Prostate gland (tissue), 2 donors: Measurements from ENCODE around the gene TMEM252. TPM values are rescaled to one million over a fixed set of nuclear protein-coding genes. Genes with fewer than 3 reads are reported as not detected.

ENCODE experiments used
- DNase-seq: peaks from one replicate; pipeline ENCODE4 v3.0.0-alpha.2; 2019; ENCODE audit warnings: low spot score
- H3K27ac ChIP-seq, 2 donors: fragments of 200-600 bp; sonication (generic); 2 replicates each; pipeline ENCODE4 v1.5.1; 2017 to 2019
- H3K27me3 ChIP-seq: fragments of 200-600 bp; sonication (generic); replicated peaks from 2 replicates; pipeline ENCODE4 v1.5.1; 2019; ENCODE audit not compliant: insufficient read depth
- H3K36me3 ChIP-seq, 2 donors: fragments of 200-600 bp; sonication (generic); 1 replicate in 1 of 2; 2 replicates in 1 of 2; pipeline versions ENCODE4 v1.5.1 to v1.8.1; 2017 to 2019
- H3K4me1 ChIP-seq: fragments of 200-600 bp; sonication (generic); replicated peaks from 2 replicates; pipeline ENCODE4 v1.5.1; 2019
- H3K4me3 ChIP-seq, 2 donors: fragments of 200-600 bp; sonication (generic); 2 replicates each; pipeline ENCODE4 v1.5.1; 2017 to 2019
- H3K9me3 ChIP-seq: fragments of 200-600 bp; sonication (generic); 2 replicates; pipeline ENCODE4 v1.5.1; 2017
- CTCF ChIP-seq, 4 experiments: fragments of 200-600 bp in 2 of 4; fragments of 450-650 bp in 2 of 4; sonication (generic) in 2 of 4; IDR thresholded peaks; 1 replicate in 3 of 4; 2 replicates in 1 of 4; pipeline ENCODE4 v1.5.1; 2016 to 2019; ENCODE audit warnings: antibody characterized with exemption in 4 of 4, mild to moderate bottlenecking in 2 of 4, moderate library complexity in 2 of 4
- POLR2A ChIP-seq: fragments of 450-650 bp; IDR thresholded peaks from one replicate; pipeline ENCODE4 v1.6.1; 2016; ENCODE audit warnings: antibody characterized with exemption, mild to moderate bottlenecking
- POLR2AphosphoS5 ChIP-seq: sonication (generic); formaldehyde crosslinking; IDR thresholded peaks from one replicate; pipeline ENCODE4 v1.6.1; 2017; ENCODE audit warnings: antibody characterized with exemption
- WGBS: methylation state at CpG from one replicate; pipeline ENCODE4 v1.1.5; 2018; 5-methylcytosine and 5-hydroxymethylcytosine counted together
- intact Hi-C: fragments of 100-400 bp; cut with DNase I; formaldehyde crosslinking; loops from one replicate; pipeline ENCODE4 v1.14.2; 2022
- total RNA-seq, 2 donors: library from RNA; depleted of rRNA; stranded (reverse); fragments of >200 nt; gene quantifications; one replicate each; pipeline ENCODE4 v1.1.0, GENCODE V29; 2016

Gene TMEM252
- total RNA-seq, 2 donors from 2014 or later = not detected

- intact Hi-C loops = loop anchor here (5.0 kb wide), 2 partner anchors 61 to 151 kb away; partner anchors contain the start of gene PGM5
- H3K27me3 ChIP-seq = no peaks in the 10 kb centered on the region
- H3K4me3 ChIP-seq = no peak overlapping the region
- WGBS = 74% methylated on average over 2 of the region's 2 CpGs
- TF ChIP-seq POLR2AphosphoS5 (no peak), CTCF (IDR thresholded peaks at IDR 0.05) (no peak), POLR2A (no peak)
- peak overlapping the region; percentile 36 to 56 for H3K27ac ChIP-seq
- no peaks in the 10 kb centered on the region for H3K4me1 ChIP-seq
- no peaks in the 10 kb centered on the region for H3K9me3 ChIP-seq
- no peak for DNase-seq
- H3K36me3 ChIP-seq = no peaks in the 10 kb centered on the region
Observed at GRCh38 chr9:68508547-68508946, 32.1 kb downstream of the TMEM252 start.

- TF ChIP-seq POLR2A (no peak), POLR2AphosphoS5 (no peak), CTCF (IDR thresholded peaks at IDR 0.05) (no peak)
- no peaks in the 10 kb centered on the region for H3K36me3 ChIP-seq
- no peaks in the 10 kb centered on the region for H3K4me1 ChIP-seq
- 59% methylated on average over 2 of the region's 2 CpGs for WGBS
- intact Hi-C loops = loop anchor here (5.0 kb wide), 2 partner anchors 60 to 150 kb away; partner anchors contain the start of gene PGM5
- H3K27me3 ChIP-seq = no peaks in the 10 kb centered on the region
- no peak overlapping the region for H3K4me3 ChIP-seq
- H3K27ac ChIP-seq = peak overlapping the region; percentile 26 to 56
- no peak for DNase-seq
- H3K9me3 ChIP-seq = no peaks in the 10 kb centered on the region
Observed at GRCh38 chr9:68507806-68508145, 32.9 kb downstream of the TMEM252 start.

GRCh38 chr9:68507130-68507805 is 33.4 kb downstream of the TMEM252 start:
- DNase-seq = no peak
- intact Hi-C loops = loop anchor here (5.0 kb wide), 2 partner anchors 60 to 150 kb away; partner anchors contain the start of gene PGM5
- no peak overlapping the region for H3K4me3 ChIP-seq
- TF ChIP-seq POLR2AphosphoS5 (no peak), CTCF (IDR thresholded peaks at IDR 0.05) (peak; percentile 61 to 85 (median 68))
- 40% methylated on average over 7 of the region's 7 CpGs for WGBS
- H3K27me3 ChIP-seq = no peaks in the 10 kb centered on the region
- no peaks in the 10 kb centered on the region for H3K9me3 ChIP-seq
- H3K4me1 ChIP-seq = no peaks in the 10 kb centered on the region
- no peaks in the 10 kb centered on the region for H3K36me3 ChIP-seq
- H3K27ac ChIP-seq = peak overlapping the region; percentile 56 to 61

GRCh38 chr9:68506551-68506950 is 34.1 kb downstream of the TMEM252 start:
- Histone ChIP-seq H3K4me3 (no peak overlapping the region), H3K27ac (peak overlapping the region; percentile 56 to 61), H3K9me3 (no peaks in the 10 kb centered on the region), H3K36me3 (no peaks in the 10 kb centered on the region), H3K4me1 (no peaks in the 10 kb centered on the region), H3K27me3 (no peaks in the 10 kb centered on the region)
- no peak for DNase-seq
- TF ChIP-seq POLR2A (no peak), POLR2AphosphoS5 (no peak), CTCF (IDR thresholded peaks at IDR 0.05) (no peak)
- WGBS = 86% methylated on average over 1 of the region's 1 CpG
- intact Hi-C loops = loop anchor here (5.0 kb wide), 2 partner anchors 59 to 149 kb away; partner anchors contain the start of gene PGM5
